IPS-18a (cell line): ENCODE measurements around the gene FZD10.

Experiments used
- H3K27ac ChIP-seq: one replicate; pipeline ENCODE4 v1.5.1; 2013; ENCODE audit warnings: low read length
- H3K27me3 ChIP-seq: one replicate; pipeline ENCODE4 v1.6.1; 2013; ENCODE audit warnings: mild to moderate bottlenecking, low read length; ENCODE audit not compliant: control insufficient read depth, insufficient read depth
- H3K36me3 ChIP-seq: one replicate; pipeline ENCODE4 v1.6.1; 2013; ENCODE audit warnings: low read depth, low read length; ENCODE audit not compliant: control insufficient read depth
- H3K4me1 ChIP-seq: one replicate; pipeline ENCODE4 v1.6.1; 2013; ENCODE audit warnings: low read depth, low read length; ENCODE audit not compliant: control insufficient read depth
- H3K4me3 ChIP-seq: one replicate; pipeline ENCODE4 v1.5.1; 2013; ENCODE audit warnings: low read length
- H3K9ac ChIP-seq: one replicate; pipeline ENCODE4 v1.6.1; 2013; ENCODE audit warnings: mild to moderate bottlenecking, low read length, moderate library complexity
- H3K9me3 ChIP-seq: one replicate; pipeline ENCODE4 v1.6.1; 2013; ENCODE audit warnings: low read depth, low read length; ENCODE audit not compliant: control insufficient read depth

FZD10 gene

DNA sequence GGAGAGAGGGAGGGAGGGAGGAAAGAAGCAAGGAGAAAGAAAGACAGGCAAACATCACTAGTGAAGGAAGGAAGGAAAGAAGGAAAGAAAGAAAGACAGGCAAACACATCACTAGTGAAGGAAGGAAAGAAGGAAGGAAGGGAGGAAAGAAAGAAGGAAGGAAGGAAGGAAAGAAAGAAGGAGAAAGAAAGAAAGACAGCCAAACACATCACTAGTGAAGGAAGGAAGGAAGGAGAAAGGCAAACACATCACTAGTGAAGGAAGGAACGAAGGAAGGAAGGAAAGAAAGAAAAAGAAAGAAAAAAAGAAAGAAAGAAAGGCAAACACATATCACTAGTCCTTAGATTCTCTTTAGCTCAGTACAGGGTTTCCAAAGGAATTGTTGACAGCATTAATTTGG, 5.3 kb downstream of the FZD10 start:
- Histone ChIP-seq H3K9me3 (no peaks in the 10 kb centered on the region), H3K36me3 (no peaks in the 10 kb centered on the region), H3K4me1 (peaks cover 28% of the 10 kb centered on the region), H3K4me3 (no peak overlapping the region), H3K9ac (no peak overlapping the region), H3K27ac (no peak overlapping the region), H3K27me3 (peaks cover 97% of the 10 kb centered on the region)

DNA sequence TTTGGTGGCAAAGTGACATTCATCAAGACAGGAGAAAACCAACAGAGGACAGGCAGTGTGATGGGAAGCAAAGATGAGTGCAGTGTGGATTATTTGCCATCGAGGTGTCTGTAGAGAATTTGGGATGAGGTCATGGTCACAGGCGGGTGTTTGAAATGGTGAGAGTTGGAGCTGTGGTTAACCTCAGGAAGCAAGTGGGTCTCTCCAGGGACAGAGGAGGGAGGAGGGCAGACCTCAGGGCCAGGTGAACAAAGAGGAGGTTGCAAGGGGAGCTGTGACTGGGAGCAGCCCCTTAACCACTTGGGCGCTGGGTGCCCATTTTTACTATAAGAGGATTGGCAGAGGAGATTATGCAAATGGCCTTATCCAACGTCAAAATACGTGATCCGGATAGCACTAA, 7.0 kb downstream of the FZD10 start:
- peaks cover 22% of the 10 kb centered on the region for H3K4me1 ChIP-seq
- no peak overlapping the region for H3K4me3 ChIP-seq
- no peaks in the 10 kb centered on the region for H3K9me3 ChIP-seq
- H3K27me3 ChIP-seq: peaks cover 82% of the 10 kb centered on the region
- no peaks in the 10 kb centered on the region for H3K36me3 ChIP-seq
- H3K27ac ChIP-seq: no peak overlapping the region
- H3K9ac ChIP-seq: no peak overlapping the region

DNA sequence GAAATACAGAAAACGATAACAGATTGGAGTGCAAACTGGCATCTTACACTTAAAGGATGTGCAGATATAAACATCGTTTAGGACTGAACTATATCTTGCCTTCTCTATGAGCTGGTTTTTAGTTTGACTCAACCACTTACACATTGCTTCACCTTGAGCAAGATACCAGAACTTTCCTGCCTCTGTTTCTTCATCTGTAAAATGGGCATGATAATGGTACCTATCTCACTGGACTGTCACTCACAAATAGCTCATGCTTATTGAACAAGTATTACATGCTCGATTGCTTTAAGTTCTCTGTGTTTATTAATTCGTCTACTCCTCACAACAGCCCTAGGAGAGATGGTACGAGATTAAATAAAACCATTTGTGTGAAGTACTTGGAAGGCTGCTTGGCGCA, 7.7 kb downstream of the FZD10 start:
- Histone ChIP-seq H3K27ac (no peak overlapping the region), H3K9ac (no peak overlapping the region), H3K36me3 (no peaks in the 10 kb centered on the region), H3K4me1 (peaks cover 15% of the 10 kb centered on the region), H3K27me3 (peaks cover 76% of the 10 kb centered on the region), H3K4me3 (no peak overlapping the region), H3K9me3 (no peaks in the 10 kb centered on the region)

DNA sequence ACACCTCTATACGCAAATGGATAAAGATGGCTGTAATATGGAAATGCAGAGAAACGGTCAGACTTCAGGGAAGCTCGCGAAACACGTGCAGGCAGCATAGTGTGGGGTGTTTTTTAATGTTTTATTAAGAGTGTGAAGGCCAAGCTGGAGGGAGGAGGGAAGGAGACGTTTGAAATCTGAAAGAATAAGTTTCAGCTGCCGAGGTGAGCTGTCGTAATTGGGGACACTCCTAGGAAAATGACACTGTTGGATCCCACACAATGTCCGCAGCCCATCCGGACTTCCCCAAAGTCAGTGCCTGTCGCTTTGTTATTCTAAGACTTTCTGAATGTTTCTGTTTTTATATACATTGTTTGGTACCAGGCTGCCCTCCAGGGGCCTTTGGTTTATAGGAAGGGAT, 8.3 kb downstream of the FZD10 start:
- H3K9ac ChIP-seq: no peak overlapping the region
- H3K4me3 ChIP-seq: no peak overlapping the region
- H3K27me3 ChIP-seq: peaks cover 69% of the 10 kb centered on the region
- no peaks in the 10 kb centered on the region for H3K9me3 ChIP-seq
- H3K4me1 ChIP-seq: peaks cover 8% of the 10 kb centered on the region
- H3K27ac ChIP-seq: no peak overlapping the region
- no peaks in the 10 kb centered on the region for H3K36me3 ChIP-seq

DNA sequence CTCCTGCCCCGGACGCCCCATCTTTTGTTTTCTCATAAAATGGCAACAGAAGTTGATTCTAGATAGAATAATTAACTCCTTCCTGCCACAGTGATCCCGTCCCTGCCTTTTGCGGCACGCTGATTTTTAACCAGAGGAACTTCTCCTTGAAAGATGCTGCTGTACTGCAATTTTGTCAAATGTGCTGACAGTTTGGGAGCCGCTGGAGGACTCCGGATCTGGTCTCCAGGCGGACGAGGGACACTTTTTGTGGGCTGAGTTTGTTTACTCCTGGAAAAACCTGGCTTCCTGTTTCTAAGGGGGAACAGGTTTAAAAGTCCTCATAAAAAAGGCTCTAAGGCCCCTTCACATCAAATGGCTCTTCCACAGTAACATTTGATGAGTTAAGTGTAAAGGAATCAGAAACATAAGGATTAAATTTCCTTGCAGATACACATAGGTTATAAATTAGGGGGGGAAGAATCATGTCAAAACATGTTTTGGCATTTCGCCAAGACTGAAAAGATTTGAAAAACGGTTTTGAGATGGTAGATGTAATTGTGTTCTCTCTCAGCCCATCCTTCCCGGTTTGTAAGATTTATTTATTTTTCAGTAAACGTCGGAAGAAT, 15.5 kb downstream of the FZD10 start:
- Histone ChIP-seq H3K9ac (no peak overlapping the region), H3K4me3 (no peak overlapping the region), H3K27ac (no peak overlapping the region)

DNA sequence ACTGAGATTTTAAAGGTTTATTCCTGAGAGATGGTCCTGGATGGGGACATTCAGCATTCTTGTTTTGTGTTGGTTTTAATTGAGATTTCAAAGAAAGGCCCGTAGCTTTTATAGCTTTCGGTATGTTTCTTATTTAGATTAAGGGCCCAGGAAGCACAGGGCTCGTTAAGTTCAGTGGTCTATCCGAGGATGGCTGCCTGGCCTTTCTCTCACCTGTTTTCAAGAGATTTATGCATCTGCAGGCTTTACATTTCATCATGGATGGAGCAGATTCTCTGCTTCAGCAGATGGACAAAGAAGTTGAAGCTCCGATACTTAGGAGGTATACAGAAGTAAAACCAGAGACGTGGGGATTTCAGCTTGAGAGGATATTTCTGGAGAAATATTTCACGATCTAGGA, 16.0 kb downstream of the FZD10 start:
- no peak overlapping the region for H3K27ac ChIP-seq
- peaks cover 10% of the 10 kb centered on the region for H3K4me1 ChIP-seq
- no peaks in the 10 kb centered on the region for H3K36me3 ChIP-seq
- no peak overlapping the region for H3K4me3 ChIP-seq
- H3K9me3 ChIP-seq: no peaks in the 10 kb centered on the region
- no peaks in the 10 kb centered on the region for H3K27me3 ChIP-seq
- no peak overlapping the region for H3K9ac ChIP-seq

More for the DNA sequence above, 15.5 kb downstream of the FZD10 start:
- no peaks in the 10 kb centered on the region for H3K36me3 ChIP-seq
- H3K27me3 ChIP-seq: peaks cover under 1% of the 10 kb centered on the region
- peaks cover 10% of the 10 kb centered on the region for H3K4me1 ChIP-seq
- H3K9me3 ChIP-seq: no peaks in the 10 kb centered on the region

DNA sequence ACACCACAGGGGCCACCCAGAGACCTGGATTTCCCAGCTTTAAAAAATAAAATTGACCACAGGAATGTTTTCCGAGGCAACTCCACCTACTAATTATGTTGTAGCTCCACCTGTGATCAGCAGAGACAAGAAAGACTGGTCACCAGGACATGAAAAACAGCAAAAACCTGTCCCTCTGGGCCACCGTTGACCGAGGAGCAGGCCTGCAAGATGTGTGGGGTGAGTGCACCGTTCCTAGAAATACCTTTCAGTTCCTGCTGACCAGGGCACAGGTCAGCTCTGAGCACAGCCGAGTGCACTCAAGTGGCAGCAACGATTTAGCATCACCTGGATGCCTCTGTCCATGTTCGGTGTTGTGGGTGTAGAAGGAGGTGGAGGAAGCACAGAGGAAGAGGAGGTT, 16.9 kb downstream of the FZD10 start:
- Histone ChIP-seq H3K9ac (no peak overlapping the region), H3K27me3 (no peaks in the 10 kb centered on the region), H3K4me1 (peaks cover 10% of the 10 kb centered on the region), H3K27ac (no peak overlapping the region), H3K4me3 (no peak overlapping the region), H3K9me3 (no peaks in the 10 kb centered on the region), H3K36me3 (no peaks in the 10 kb centered on the region)

DNA sequence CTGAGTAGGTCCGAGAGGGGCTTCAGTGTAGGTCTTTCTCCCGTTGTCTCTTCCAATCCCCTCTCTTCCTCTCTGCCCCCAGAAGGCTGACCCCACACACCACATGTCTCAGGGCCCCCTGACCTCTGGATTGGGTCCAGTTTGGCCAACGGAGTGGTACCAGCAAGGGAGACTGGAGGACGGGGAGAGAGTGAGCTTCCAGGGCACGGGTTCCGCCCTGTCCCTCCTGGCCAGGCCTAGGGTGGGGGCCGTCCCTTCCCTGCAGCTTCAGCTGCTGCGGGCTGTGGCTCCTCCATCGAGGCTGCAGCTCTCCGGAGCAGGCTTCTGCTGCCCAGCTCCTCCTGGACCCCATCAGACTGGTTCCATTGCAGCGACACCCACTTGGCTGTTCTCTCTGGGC, 17.4 kb downstream of the FZD10 start:
- Histone ChIP-seq H3K27me3 (no peaks in the 10 kb centered on the region), H3K36me3 (no peaks in the 10 kb centered on the region), H3K4me1 (peaks cover 10% of the 10 kb centered on the region), H3K27ac (no peak overlapping the region), H3K9ac (no peak overlapping the region), H3K9me3 (no peaks in the 10 kb centered on the region), H3K4me3 (no peak overlapping the region)

DNA sequence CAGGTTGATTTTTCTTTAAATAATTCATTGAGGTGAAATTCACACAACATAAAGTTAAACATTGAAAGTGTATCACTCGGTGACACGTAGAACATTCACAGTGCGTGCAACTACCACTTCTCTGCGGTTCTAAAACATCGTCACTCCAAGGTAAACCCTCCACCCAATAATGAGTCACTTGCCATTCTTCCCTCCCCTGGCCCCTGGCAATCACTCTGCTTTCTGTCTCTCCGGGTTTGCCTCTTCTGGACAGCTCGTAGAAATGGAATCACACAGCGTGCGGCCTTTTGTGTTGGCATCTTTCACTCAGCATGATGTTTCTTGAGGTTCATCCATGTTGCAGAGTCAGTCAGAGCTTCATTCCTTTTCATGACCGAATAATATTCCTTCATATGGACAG, 18.9 kb downstream of the FZD10 start:
- H3K36me3 ChIP-seq: no peaks in the 10 kb centered on the region
- H3K4me1 ChIP-seq: peaks cover 7% of the 10 kb centered on the region
- H3K27me3 ChIP-seq: no peaks in the 10 kb centered on the region
- no peak overlapping the region for H3K4me3 ChIP-seq
- no peak overlapping the region for H3K9ac ChIP-seq
- no peaks in the 10 kb centered on the region for H3K9me3 ChIP-seq
- H3K27ac ChIP-seq: no peak overlapping the region

DNA sequence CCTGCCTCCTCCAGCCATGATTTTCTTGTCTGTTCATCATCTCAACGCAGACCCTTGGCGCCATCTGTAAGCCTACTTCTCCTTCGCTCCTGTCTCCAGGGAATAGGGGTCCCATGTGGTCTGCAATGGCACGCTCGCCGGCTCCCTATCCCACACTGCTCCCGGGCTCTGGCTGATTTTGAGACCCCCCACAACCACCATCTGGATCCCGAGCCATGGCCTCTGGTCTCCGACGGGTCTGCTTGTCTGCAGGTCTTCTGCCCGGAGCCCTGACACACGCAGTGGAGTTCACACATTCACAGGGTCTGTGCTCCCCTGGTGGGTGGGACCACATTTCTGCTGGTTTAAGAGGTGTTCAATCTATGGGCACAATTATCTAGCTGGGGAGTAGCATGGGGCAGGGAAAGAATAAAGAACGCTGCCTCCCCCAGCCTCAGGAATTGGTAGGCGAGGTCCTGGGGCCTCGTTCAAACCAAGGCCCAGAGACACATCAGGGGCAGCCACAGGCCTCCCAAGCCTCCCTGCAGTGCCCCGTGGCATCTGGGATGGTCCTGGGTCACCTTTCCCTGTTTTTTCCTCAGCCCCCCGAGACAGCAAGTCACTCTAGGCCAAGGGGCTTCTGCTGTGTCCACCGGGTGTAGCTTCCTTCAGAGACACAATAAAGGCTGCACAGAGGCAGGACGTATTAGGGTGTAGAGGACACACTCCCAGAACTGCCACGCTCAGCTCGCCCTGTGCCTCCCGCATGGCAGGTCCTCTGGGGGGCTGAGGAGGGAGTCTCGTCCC, 21.5 kb downstream of the FZD10 start:
- no peak overlapping the region for H3K27ac ChIP-seq
- no peaks in the 10 kb centered on the region for H3K27me3 ChIP-seq
- no peaks in the 10 kb centered on the region for H3K4me1 ChIP-seq
- no peaks in the 10 kb centered on the region for H3K9me3 ChIP-seq
- H3K36me3 ChIP-seq: no peaks in the 10 kb centered on the region
- H3K9ac ChIP-seq: no peak overlapping the region
- no peak overlapping the region for H3K4me3 ChIP-seq

DNA sequence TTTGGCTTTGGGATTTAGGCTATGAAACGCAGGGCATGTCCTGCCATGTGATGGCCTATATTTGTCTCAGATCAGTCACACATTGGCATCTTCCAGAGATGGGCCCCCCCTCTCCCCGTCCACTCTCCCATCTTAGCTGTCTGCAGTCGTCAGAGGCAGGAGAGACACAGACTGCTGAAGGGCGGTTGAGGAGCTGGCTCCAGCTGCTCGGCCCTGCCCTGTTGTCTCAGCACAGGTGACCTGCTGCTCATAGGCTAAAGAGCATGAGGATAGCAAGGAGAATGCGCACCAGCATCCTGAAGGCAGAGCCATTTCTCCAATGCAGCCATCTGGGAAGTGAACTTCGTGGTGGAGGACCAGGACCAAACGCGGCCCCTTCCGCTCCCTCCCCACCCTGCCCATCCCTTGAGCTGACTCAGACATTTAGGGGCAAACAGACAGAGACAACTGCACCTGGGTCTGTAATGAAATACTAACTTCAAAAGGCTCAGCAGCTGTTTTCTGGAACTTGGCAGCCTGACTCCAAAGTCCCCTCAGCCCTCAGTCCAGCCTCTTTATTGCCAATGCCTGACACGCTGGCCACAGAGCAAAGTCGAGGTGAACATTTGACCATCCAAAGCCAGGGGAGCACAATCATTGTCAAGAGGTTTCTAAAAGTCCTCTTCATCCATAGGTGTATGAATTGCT, 22.3 kb downstream of the FZD10 start:
- no peaks in the 10 kb centered on the region for H3K36me3 ChIP-seq
- no peak overlapping the region for H3K27ac ChIP-seq
- no peaks in the 10 kb centered on the region for H3K27me3 ChIP-seq
- H3K4me1 ChIP-seq: no peaks in the 10 kb centered on the region
- no peaks in the 10 kb centered on the region for H3K9me3 ChIP-seq
- H3K9ac ChIP-seq: no peak overlapping the region
- H3K4me3 ChIP-seq: no peak overlapping the region
